Right lobe of liver (tissue), 4 donors: Measurements from ENCODE around the gene GAD1.

Source experiments
- CTCF ChIP-seq, 4 donors: fragments of 200-600 bp in 3 of 4; fragments of 450-650 bp in 1 of 4; IDR thresholded peaks; one replicate each; pipeline versions ENCODE4 v1.5.1 to v1.8.0; 2016 to 2022; ENCODE audit warnings: antibody characterized with exemption in 4 of 4, mild to moderate bottlenecking in 2 of 4
- POLR2A ChIP-seq: fragments of 450-650 bp; IDR thresholded peaks from one replicate; pipeline ENCODE4 v1.6.1; 2017; ENCODE audit warnings: antibody characterized with exemption, mild to moderate bottlenecking
- donor health status: DM: no; HTN: no; CAD: no.
- donor health status: DM: no; HTN: no; CAD: no.
- donor health status: DM: no; HTN: yes; CAD: no.

- TF ChIP-seq POLR2A (no peak), CTCF (IDR thresholded peaks at IDR 0.05) (no peak)
These were observed 75.2 kb downstream of the GAD1 start for GRCh38 chr2:170891893-170892292.
